ENCODE results near the gene S1PR1. TPM values are rescaled to one million over a fixed set of nuclear protein-coding genes. Genes with fewer than 3 reads are reported as not detected.

The S1PR1 gene
- total and polyA plus RNA-seq, 4 donors: 31.6 to 75.7 (median 50.3) TPM

DNA sequence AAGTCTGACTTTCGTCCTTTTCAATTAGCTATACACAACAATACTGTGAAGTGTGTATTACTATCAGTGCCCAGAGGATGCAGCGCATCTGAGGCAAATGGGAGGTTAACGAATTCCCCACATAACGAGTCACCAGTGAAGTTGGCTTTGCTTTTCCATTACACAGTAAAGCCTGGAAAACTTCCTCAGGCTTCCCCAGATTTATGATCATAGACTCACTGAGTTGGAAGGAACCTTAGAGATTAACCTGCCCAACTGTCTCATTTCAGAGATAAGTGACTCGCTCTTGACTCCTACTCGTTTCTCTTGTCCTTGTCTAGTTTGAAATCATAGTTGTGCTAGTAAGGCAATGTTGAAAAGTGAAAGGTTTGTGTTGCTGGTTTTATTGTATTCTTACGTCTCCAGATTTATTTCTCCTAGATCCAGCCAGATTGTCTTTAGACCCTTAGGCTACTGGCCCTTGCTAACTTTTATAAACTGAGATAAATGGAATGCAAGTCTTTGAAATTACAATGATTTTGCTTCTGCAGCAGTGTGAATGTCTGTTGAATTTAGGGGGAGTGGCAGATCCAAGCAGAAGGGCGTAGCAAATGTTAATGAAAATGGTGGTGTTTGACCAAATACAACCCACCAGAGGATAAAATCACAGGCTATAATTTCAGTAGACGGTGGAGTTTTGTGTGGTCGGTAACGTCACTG, 17.3 kb downstream of the S1PR1 start:
- Histone ChIP-seq H3K4me1 (ENCODE audit: control insufficient read depth, insufficient read depth, low read length) (no peaks in the 10 kb centered on the region), H3K27me3 (ENCODE audit: control insufficient read depth, insufficient read depth, low read length) (no peaks in the 10 kb centered on the region), H3K9me3 (ENCODE audit: control insufficient read depth, insufficient read depth, low read length) (no peaks in the 10 kb centered on the region), H3K36me3 (ENCODE audit: control insufficient read depth, insufficient read depth, low read length) (no peaks in the 10 kb centered on the region), H3K4me3 (ENCODE audit: low read depth, low read length) (no peak overlapping the region), H3K27ac (ENCODE audit: low read depth, low read length) (no peak overlapping the region)
- peak in 2 of 6 donors; percentile 41 to 60 for DNase-seq (ENCODE audit: low read depth in 4 of 6, low spot score in 6 of 6)
- no CpG with 5 or more reads among the region's 11 CpGs for WGBS (ENCODE audit: insufficient coverage)

DNA sequence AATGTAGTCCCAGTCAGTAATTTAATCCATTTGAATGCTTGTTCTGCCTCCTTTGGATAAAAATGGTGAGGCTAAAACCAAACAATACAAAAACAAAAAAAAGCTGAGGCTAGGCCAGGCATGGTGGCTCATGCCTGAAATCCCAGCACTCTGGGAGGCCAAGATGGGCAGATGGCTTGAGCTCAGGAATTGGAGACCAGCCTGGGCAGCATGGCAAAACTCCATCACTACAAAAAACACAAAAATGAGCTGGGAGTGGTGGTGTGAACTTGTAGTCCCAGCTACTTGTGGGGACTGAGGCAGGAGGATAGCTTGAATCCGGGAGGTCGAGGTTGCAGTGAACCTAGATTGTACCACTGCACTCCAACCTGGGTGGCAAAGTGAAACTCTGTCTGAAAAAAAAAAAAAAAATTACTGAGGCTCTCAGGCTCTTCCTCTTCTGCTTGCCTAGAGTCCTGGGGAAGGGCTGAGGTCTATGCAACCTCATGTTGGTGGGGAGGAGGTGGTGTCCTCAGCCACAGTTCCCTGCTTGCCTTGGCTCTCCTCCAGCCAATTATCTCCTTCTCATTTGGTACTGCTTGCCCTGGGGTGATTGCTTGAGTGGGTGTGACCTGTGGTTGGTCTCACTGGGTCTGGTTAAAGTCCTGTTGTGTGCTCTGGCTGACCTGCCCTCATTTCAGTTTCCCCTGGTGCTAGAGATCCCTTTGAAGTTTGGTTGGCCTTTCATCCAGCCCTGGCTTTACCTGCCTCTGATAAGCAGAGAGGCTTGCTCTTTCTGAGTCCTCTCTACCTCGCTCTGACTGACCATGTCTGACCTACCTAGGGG, 20.9 kb downstream of the S1PR1 start:
- H3K27ac ChIP-seq (ENCODE audit: low read depth, low read length): no peak overlapping the region
- DNase-seq (ENCODE audit: low read depth in 4 of 6, low spot score in 6 of 6): no peak

DNA sequence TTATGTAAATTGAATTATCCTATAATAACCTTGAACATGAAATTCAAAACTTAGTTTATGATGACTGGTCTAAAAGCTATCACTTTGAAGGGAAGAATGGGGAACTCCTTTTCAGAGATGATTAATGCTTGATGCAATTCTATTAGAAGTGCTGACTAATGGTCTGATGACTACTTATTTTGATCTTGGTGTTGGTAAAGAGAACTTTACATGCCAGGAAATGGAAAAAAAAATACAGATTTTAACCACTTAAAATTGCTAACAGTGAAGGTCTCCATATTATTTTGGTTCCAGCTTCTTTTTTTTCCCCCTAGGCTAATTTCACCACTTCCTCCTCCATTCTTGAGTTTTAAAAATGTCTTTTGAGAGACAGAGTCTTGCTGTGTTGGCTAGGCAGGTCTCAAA, 22.9 kb downstream of the S1PR1 start:
- no peak overlapping the region for H3K4me3 ChIP-seq (ENCODE audit: low read depth, low read length)
- H3K9me3 ChIP-seq (ENCODE audit: control insufficient read depth, insufficient read depth, low read length): no peaks in the 10 kb centered on the region
- H3K36me3 ChIP-seq (ENCODE audit: control insufficient read depth, insufficient read depth, low read length): no peaks in the 10 kb centered on the region
- no peak for DNase-seq (ENCODE audit: low read depth in 4 of 6, low spot score in 6 of 6)
- no peak overlapping the region for H3K27ac ChIP-seq (ENCODE audit: low read depth, low read length)
- H3K27me3 ChIP-seq (ENCODE audit: control insufficient read depth, insufficient read depth, low read length): no peaks in the 10 kb centered on the region
- H3K4me1 ChIP-seq (ENCODE audit: control insufficient read depth, insufficient read depth, low read length): no peaks in the 10 kb centered on the region

More for the DNA sequence above, 20.9 kb downstream of the S1PR1 start:
- H3K27me3 ChIP-seq (ENCODE audit: control insufficient read depth, insufficient read depth, low read length): no peaks in the 10 kb centered on the region
- no peak overlapping the region for H3K4me3 ChIP-seq (ENCODE audit: low read depth, low read length)
- 100% methylated on average over 2 of the region's 3 CpGs for WGBS (ENCODE audit: insufficient coverage)
- no peaks in the 10 kb centered on the region for H3K4me1 ChIP-seq (ENCODE audit: control insufficient read depth, insufficient read depth, low read length)
- no peaks in the 10 kb centered on the region for H3K9me3 ChIP-seq (ENCODE audit: control insufficient read depth, insufficient read depth, low read length)
- no peaks in the 10 kb centered on the region for H3K36me3 ChIP-seq (ENCODE audit: control insufficient read depth, insufficient read depth, low read length)

DNA sequence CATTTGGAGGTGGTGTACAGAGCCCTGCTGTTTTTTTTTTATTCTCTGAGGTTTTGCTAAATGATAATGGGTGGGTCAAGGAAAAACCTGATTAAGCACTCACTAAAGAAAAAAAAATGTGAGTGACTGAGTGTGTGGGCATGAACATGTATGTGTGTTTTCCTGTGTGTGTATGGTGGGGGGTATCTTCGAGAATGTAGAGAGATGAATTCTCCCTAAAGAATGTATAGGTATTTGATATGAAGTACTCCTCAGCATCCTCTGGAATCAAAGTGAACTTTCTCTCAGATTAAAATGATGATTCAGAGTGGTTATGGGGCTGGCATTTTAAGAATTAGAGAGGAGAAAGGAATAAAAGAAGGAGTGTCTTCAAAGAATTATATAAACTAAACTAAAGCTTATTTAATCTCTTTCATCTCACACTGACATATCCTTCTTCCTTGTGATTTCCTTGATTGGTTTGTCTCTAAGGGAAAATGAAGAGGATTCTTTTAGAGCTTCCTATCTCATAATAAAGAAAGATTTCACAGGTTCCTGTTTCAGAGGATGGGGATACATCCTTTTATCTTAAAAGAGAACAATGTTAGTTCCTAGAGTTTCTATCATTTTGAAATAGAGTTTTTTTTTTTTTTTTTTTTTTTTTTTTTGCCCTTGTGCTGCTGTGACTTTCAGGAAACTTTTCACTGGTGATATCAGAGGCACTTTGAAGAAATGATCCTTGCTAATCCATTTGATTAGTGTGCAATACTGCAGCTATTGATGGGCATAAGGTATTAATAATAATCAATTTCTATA, 23.9 kb downstream of the S1PR1 start:
- Histone ChIP-seq H3K27ac (ENCODE audit: low read depth, low read length) (no peak overlapping the region), H3K9me3 (ENCODE audit: control insufficient read depth, insufficient read depth, low read length) (no peaks in the 10 kb centered on the region)
- no CpG with 5 or more reads among the region's 1 CpG for WGBS (ENCODE audit: insufficient coverage)

DNA sequence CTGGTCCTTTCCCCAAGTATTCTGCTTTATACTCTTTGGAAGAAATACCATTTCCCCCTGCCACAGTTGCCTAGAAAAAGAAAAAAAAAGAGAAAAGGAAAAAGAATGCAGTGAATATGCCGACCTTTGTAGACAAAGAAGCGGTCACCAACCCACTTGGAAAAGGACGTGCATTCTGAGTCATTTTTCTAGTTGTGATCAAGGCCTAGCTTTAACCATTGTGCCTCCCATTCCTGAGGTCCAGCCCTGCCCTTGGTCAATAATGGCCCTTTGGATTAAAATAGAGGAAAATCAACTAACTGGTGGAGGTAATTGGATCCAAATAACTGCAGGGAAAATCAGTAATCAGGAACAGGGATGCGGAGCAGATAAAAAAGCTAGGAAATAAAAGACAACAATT, 24.8 kb downstream of the S1PR1 start:
- no peaks in the 10 kb centered on the region for H3K36me3 ChIP-seq (ENCODE audit: control insufficient read depth, insufficient read depth, low read length)
- 61% methylated on average over 3 of the region's 4 CpGs for WGBS (ENCODE audit: insufficient coverage)
- no peak overlapping the region for H3K4me3 ChIP-seq (ENCODE audit: low read depth, low read length)
- no peak overlapping the region for H3K27ac ChIP-seq (ENCODE audit: low read depth, low read length)
- DNase-seq (ENCODE audit: low read depth in 4 of 6, low spot score in 6 of 6): no peak
- H3K4me1 ChIP-seq (ENCODE audit: control insufficient read depth, insufficient read depth, low read length): no peaks in the 10 kb centered on the region
- no peaks in the 10 kb centered on the region for H3K9me3 ChIP-seq (ENCODE audit: control insufficient read depth, insufficient read depth, low read length)
- H3K27me3 ChIP-seq (ENCODE audit: control insufficient read depth, insufficient read depth, low read length): no peaks in the 10 kb centered on the region

More for the DNA sequence above, 23.9 kb downstream of the S1PR1 start:
- Histone ChIP-seq H3K27me3 (ENCODE audit: control insufficient read depth, insufficient read depth, low read length) (no peaks in the 10 kb centered on the region), H3K4me3 (ENCODE audit: low read depth, low read length) (no peak overlapping the region), H3K4me1 (ENCODE audit: control insufficient read depth, insufficient read depth, low read length) (no peaks in the 10 kb centered on the region), H3K36me3 (ENCODE audit: control insufficient read depth, insufficient read depth, low read length) (no peaks in the 10 kb centered on the region)
- no peak for DNase-seq (ENCODE audit: low read depth in 4 of 6, low spot score in 6 of 6)

DNA sequence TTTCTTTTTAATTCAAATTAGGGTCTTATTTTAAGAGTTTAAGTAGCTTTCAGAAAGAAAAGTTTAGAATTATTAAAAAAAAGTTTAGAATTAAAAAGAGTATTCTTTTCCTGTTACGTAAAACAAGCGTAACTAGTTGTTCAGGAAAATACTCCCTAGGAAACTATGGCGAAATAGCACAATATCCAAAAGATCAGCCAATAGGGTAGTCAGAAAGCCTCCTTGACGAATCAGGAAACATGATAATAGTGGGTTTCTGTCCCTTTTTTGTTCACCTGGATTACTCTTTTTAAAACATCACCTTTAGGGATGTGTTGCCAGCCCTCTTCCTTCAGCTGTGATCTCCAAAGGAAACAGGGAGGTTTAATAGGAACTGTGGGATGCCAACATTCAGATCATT, 25.2 kb downstream of the S1PR1 start:
- Histone ChIP-seq H3K27ac (ENCODE audit: low read depth, low read length) (no peak overlapping the region), H3K36me3 (ENCODE audit: control insufficient read depth, insufficient read depth, low read length) (no peaks in the 10 kb centered on the region), H3K27me3 (ENCODE audit: control insufficient read depth, insufficient read depth, low read length) (no peaks in the 10 kb centered on the region), H3K9me3 (ENCODE audit: control insufficient read depth, insufficient read depth, low read length) (no peaks in the 10 kb centered on the region), H3K4me3 (ENCODE audit: low read depth, low read length) (no peak overlapping the region), H3K4me1 (ENCODE audit: control insufficient read depth, insufficient read depth, low read length) (no peaks in the 10 kb centered on the region)
- no CpG with 5 or more reads among the region's 4 CpGs for WGBS (ENCODE audit: insufficient coverage)
- no peak for DNase-seq (ENCODE audit: low read depth in 4 of 6, low spot score in 6 of 6)

DNA sequence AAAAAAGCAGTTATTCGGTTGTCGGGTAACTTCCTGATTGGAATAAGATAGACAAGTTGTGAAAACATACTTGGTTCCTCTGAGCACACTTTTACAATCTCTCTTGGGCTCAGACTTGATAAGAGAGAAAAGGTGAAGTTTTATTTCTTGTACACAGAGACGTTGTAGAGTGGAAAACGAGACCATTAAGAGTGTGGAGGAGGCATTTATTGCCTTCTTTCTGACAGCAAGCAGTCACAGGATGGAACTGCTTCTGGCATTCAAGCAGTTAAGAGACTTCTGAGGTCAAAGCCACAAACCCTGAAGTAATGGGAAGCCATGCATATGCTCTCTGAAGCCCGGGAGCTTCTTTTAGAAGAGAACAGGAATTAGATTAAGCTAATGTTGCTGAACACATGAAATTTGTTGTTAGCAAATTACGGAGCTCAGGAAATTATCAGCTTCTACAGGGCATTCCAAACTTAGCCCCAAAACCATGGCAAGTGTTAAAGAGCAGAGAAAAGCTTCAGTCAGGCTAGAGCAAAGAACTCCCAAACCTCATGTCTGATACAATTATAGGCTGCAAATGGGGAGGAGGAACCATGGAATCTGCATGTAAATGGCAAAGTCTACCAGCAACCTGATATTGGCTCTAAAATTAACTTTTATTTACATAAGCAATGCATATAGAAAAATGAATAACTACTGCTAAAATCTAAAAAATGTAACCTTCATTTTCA, 26.0 kb downstream of the S1PR1 start:
- Histone ChIP-seq H3K4me3 (ENCODE audit: low read depth, low read length) (no peak overlapping the region), H3K36me3 (ENCODE audit: control insufficient read depth, insufficient read depth, low read length) (no peaks in the 10 kb centered on the region), H3K9me3 (ENCODE audit: control insufficient read depth, insufficient read depth, low read length) (no peaks in the 10 kb centered on the region), H3K27ac (ENCODE audit: low read depth, low read length) (no peak overlapping the region), H3K4me1 (ENCODE audit: control insufficient read depth, insufficient read depth, low read length) (no peaks in the 10 kb centered on the region), H3K27me3 (ENCODE audit: control insufficient read depth, insufficient read depth, low read length) (no peaks in the 10 kb centered on the region)
- 13% methylated on average over 3 of the region's 6 CpGs for WGBS (ENCODE audit: insufficient coverage)
- peak in 1 of 6 donors; percentile 51 for DNase-seq (ENCODE audit: low read depth in 4 of 6, low spot score in 6 of 6)

DNA sequence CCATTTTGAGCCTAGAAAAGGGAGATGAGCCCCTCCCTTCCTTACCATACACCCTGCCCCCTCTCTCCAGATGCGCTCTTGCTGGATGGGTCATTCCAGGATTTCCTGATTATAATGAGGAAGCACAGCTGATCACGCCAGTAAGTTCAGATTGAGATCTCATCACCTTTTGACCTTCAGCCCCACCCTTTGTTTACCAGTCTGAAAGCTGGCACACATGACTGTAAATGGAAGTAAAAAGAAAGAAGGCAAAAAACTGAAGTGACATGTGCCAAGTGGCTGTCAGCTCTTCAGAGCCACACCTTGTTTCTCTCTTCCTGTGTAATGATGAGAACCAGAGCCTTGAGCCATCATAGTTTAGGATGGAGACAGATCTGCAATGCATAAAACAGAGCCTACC, 27.9 kb downstream of the S1PR1 start:
- H3K36me3 ChIP-seq (ENCODE audit: control insufficient read depth, insufficient read depth, low read length): no peaks in the 10 kb centered on the region

DNA sequence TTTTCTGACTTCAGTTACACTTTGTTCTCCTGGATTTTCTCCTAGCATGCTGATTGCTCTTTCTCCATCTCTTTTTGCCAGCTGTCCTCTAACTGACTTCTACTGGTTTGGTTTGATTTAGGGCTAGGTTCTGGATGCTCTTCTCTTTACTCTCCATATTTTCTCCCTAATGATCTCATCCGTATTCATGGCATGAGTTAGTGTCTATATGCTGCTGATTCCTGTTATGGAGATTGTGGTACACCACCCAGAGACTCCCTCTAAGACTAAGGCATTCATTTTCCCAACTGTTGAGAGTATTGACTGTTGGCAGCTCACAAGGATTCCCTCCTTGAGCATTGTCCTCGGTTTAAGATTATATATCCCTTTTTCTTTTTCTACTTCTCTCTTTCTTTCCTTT, 28.9 kb downstream of the S1PR1 start:
- Histone ChIP-seq H3K27ac (ENCODE audit: low read depth, low read length) (no peak overlapping the region), H3K36me3 (ENCODE audit: control insufficient read depth, insufficient read depth, low read length) (no peaks in the 10 kb centered on the region), H3K9me3 (ENCODE audit: control insufficient read depth, insufficient read depth, low read length) (no peaks in the 10 kb centered on the region), H3K27me3 (ENCODE audit: control insufficient read depth, insufficient read depth, low read length) (no peaks in the 10 kb centered on the region), H3K4me3 (ENCODE audit: low read depth, low read length) (no peak overlapping the region), H3K4me1 (ENCODE audit: control insufficient read depth, insufficient read depth, low read length) (no peaks in the 10 kb centered on the region)
- WGBS (ENCODE audit: insufficient coverage): 100% methylated on average over 1 of the region's 2 CpGs
- DNase-seq (ENCODE audit: low read depth in 4 of 6, low spot score in 6 of 6): no peak

More for the DNA sequence above, 27.9 kb downstream of the S1PR1 start:
- WGBS (ENCODE audit: insufficient coverage): no CpG with 5 or more reads among the region's 2 CpGs
- DNase-seq (ENCODE audit: low read depth in 4 of 6, low spot score in 6 of 6): no peak
- Histone ChIP-seq H3K4me3 (ENCODE audit: low read depth, low read length) (no peak overlapping the region), H3K27ac (ENCODE audit: low read depth, low read length) (no peak overlapping the region), H3K4me1 (ENCODE audit: control insufficient read depth, insufficient read depth, low read length) (no peaks in the 10 kb centered on the region), H3K9me3 (ENCODE audit: control insufficient read depth, insufficient read depth, low read length) (no peaks in the 10 kb centered on the region), H3K27me3 (ENCODE audit: control insufficient read depth, insufficient read depth, low read length) (no peaks in the 10 kb centered on the region)
